ENCODE data around the gene FSD1.
"Not testable (repeated sequence)": the region's sequence is repeated elsewhere in the genome, so short reads cannot be mapped to it uniquely, and the experiment has no call there.

The FSD1 gene

GRCh38 chr19:4345342-4346019, 41.1 kb downstream of the FSD1 start:
- DNase-seq (ENCODE audit: low read depth in 2 of 2): no peak

GRCh38 chr19:4346020-4346383, 41.6 kb downstream of the FSD1 start:
- no peak for DNase-seq (ENCODE audit: low read depth in 2 of 2)

GRCh38 chr19:4347521-4347920, 43.1 kb downstream of the FSD1 start:
- DNase-seq (ENCODE audit: low read depth in 2 of 2): no peak

- DNase-seq (ENCODE audit: low read depth in 2 of 2): not testable (repeated sequence)
Observed at GRCh38 chr19:4349225-4349624, 44.8 kb downstream of the FSD1 start.

GRCh38 chr19:4350111-4350510, 45.7 kb downstream of the FSD1 start:
- DNase-seq (ENCODE audit: low read depth in 2 of 2): no peak

- DNase-seq (ENCODE audit: low read depth in 2 of 2): no peak
Observed at GRCh38 chr19:4350726-4351125, 46.3 kb downstream of the FSD1 start.

- DNase-seq (ENCODE audit: low read depth in 2 of 2): peak in 1 of 2 donors; percentile 41
Observed at GRCh38 chr19:4352701-4353121, 48.3 kb downstream of the FSD1 start.

GRCh38 chr19:4354282-4354681, 49.9 kb downstream of the FSD1 start:
- DNase-seq (ENCODE audit: low read depth in 2 of 2): no peak

GRCh38 chr19:4354897-4355296, 50.5 kb downstream of the FSD1 start:
- DNase-seq (ENCODE audit: low read depth in 2 of 2): no peak

- DNase-seq (ENCODE audit: low read depth in 2 of 2): no peak
Observed at GRCh38 chr19:4357095-4357797, 52.8 kb downstream of the FSD1 start.

- DNase-seq (ENCODE audit: low read depth in 2 of 2): no peak
Observed at GRCh38 chr19:4357921-4358326, 53.5 kb downstream of the FSD1 start.

- DNase-seq (ENCODE audit: low read depth in 2 of 2): no peak
Observed at GRCh38 chr19:4358709-4359626, 54.6 kb downstream of the FSD1 start.

GRCh38 chr19:4359627-4360000, 55.2 kb downstream of the FSD1 start:
- no peak for DNase-seq (ENCODE audit: low read depth in 2 of 2)

- no peak for DNase-seq (ENCODE audit: low read depth in 2 of 2)
Observed at GRCh38 chr19:4360081-4360569, 55.7 kb downstream of the FSD1 start.

- DNase-seq (ENCODE audit: low read depth in 2 of 2): no peak
Observed at GRCh38 chr19:4360641-4361151, 56.3 kb downstream of the FSD1 start.

- no peak for DNase-seq (ENCODE audit: low read depth in 2 of 2)
Observed at GRCh38 chr19:4361152-4362046, 57.0 kb downstream of the FSD1 start.

- no peak for DNase-seq (ENCODE audit: low read depth in 2 of 2)
Observed at GRCh38 chr19:4362101-4362828, 57.9 kb downstream of the FSD1 start.

- DNase-seq (ENCODE audit: low read depth in 2 of 2): no peak
Observed at GRCh38 chr19:4362831-4363545, 58.6 kb downstream of the FSD1 start.

- DNase-seq (ENCODE audit: low read depth in 2 of 2): no peak
Observed at GRCh38 chr19:4363571-4364304, 59.3 kb downstream of the FSD1 start.
